Astrocyte of the cerebellum (primary cell): Measurements from ENCODE around the gene OVAAL.

Source experiments
- DNase-seq: peaks from one replicate; pipeline ENCODE4 v3.0.0-alpha.2; 2011; ENCODE audit warnings: low read depth
- H3K4me3 ChIP-seq: 2 replicates; pipeline ENCODE4 v1.5.1; 2011; ENCODE audit warnings: mild to moderate bottlenecking, low read depth, low read length, moderate library complexity
- in situ Hi-C: cut with HindIII; loops from 2 replicates; pipeline ENCODE4 v1.10.0; 2017; ENCODE audit warnings: low sequenced_read_pairs
- TF ChIP-seq, protein P1 (sequence below): IDR thresholded peaks from 2 replicates; pipeline ENCODE4 v1.5.1; 2012; ENCODE audit warnings: low read length, low read depth, moderate library complexity, mild to moderate bottlenecking; ENCODE audit errors: missing control alignments

OVAAL gene

DNA sequence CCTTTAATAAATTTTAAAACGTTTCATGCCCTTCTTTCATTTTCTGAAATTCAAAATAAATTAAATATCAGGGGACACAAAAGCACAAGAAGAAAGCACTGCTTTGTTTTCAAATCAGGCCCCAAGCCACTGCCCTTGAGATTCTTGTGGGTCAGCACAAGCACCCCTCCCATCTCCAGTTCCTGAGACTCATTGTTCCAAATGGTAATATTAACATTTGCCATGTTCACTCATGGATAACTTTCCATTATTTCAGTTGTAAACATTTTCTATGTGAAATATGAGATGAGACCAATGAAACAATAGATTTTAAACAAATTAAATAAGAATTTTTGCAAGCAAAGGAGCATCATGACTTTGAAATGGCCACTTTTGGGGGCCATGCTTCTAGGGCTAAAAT lies 7.7 kb downstream of the OVAAL start:
- in situ Hi-C loops = no loop called here
- TF ChIP-seq, protein P1, sequence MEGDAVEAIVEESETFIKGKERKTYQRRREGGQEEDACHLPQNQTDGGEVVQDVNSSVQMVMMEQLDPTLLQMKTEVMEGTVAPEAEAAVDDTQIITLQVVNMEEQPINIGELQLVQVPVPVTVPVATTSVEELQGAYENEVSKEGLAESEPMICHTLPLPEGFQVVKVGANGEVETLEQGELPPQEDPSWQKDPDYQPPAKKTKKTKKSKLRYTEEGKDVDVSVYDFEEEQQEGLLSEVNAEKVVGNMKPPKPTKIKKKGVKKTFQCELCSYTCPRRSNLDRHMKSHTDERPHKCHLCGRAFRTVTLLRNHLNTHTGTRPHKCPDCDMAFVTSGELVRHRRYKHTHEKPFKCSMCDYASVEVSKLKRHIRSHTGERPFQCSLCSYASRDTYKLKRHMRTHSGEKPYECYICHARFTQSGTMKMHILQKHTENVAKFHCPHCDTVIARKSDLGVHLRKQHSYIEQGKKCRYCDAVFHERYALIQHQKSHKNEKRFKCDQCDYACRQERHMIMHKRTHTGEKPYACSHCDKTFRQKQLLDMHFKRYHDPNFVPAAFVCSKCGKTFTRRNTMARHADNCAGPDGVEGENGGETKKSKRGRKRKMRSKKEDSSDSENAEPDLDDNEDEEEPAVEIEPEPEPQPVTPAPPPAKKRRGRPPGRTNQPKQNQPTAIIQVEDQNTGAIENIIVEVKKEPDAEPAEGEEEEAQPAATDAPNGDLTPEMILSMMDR = no peak

DNA sequence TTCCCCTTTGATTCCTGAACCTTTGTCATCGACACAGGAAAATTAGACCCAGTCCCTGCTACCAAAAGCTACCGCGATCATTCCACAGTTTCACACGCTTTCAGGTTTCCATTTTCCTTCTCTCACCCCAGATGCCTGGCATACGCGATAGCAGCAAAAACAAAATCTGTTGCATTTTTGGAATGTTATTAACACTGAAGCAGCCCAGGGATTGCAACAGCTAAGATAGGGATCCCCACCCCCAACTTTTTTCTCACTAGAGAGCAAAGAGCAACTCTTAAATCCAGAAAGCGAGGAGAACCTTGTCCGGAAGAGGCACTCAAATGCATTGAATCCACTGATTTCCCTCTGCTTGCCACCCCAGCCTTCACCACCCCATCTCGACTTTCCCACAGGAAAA lies 8.9 kb downstream of the OVAAL start:
- in situ Hi-C loops = no loop called here
- H3K4me3 ChIP-seq = no peak overlapping the region
- no peak for DNase-seq

More for the DNA sequence above, 7.7 kb downstream of the OVAAL start:
- DNase-seq = no peak
- no peak overlapping the region for H3K4me3 ChIP-seq

DNA sequence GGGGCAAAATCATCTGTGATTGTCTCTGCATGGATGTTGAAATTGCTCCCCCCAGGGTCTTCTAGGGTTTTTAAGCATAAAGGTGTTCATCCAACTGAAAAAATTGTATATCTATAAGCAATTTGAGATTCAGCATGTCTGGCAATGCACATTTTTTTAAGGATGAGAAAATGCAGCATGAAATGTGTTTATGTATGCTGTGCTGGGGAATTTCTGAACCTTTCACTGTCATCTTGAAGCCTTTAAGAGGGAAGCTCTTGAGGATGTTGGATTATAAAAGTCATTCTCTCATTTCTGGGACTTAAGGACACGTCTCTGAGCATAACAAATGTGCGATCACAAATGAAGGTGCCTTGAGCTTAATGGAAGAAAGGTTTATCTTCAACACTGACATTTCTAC lies 9.4 kb downstream of the OVAAL start:
- H3K4me3 ChIP-seq = no peak overlapping the region
- TF ChIP-seq, protein P1 = no peak
- in situ Hi-C loops = no loop called here
- DNase-seq = no peak

More for the DNA sequence above, 8.9 kb downstream of the OVAAL start:
- TF ChIP-seq, protein P1 = no peak

DNA sequence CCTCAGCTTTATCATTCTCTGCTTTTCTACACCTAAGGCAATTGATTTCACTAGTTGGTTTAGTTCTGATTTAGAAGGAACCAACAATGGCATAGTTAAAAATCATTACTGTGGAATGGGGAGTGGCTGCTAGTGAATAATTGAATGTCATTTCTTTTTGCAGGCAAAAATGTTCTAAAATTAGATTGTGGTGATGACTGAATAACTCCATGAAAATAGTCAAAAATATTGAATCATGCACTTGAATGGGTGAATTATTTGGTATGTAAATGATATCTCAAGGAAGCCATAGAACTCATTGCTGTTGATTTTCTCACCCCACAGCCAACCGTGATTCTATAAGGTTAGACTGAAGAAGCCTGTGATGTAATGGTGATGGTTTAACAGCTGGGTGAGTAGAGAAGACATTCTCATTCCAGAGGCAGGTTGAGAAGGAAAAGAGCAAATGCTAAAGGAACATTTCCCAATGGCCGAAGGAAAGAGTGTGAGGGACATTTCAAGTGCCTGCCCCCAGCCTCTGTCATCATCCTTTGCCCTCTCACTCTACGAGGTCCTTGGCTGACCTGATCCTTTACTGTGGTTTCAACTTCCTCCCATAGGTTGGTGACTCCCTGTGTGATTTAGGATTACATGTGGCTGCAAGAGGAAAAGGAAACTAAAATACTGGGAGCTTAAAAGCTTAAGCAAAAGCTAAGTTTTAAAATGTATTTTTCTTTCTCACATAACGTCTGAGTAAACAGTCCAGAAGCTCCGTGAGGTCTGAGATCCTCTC lies 12.5 kb downstream of the OVAAL start:
- DNase-seq = no peak
- H3K4me3 ChIP-seq = no peak overlapping the region
- in situ Hi-C loops = no loop called here
- TF ChIP-seq, protein P1 = no peak

DNA sequence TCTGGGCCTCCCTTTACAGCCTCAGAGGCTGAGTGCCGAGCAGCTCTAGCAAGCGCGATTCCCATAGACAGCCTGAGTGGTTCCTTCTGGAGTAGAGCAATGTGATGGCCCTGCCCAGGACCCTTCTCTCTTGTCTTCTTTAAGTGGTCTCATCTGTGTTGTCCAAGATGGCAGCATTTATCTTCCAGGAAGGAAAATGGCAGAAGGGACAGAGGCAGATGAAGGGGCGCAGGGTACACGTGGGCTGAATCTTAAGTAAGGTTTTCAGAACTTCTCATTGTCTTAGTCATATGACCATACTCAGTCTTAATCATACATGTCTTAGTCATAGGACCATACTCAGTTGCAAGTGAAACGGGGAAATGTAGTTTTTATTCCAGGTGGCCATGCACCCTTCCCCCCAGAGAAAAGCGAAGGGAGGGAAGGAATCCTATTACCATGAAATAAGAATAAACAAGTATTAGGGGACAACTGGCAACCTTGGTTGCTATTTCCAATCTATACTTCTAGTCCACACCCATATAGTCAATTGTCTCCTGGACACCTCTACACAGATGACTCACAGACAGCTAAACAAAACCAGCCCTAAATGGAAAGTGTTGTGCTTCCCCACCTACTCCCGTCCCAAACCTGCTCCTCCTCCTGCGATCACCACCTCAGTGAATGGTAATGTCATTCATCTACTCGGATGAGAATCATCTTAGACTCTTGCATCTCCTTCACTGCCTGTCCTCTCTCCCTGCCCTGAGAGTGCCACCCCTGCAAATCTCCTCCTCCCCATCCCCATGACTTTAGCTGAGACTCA lies 13.3 kb downstream of the OVAAL start:
- in situ Hi-C loops = no loop called here
- no peak for DNase-seq
- TF ChIP-seq, protein P1 = no peak
- H3K4me3 ChIP-seq = no peak overlapping the region

DNA sequence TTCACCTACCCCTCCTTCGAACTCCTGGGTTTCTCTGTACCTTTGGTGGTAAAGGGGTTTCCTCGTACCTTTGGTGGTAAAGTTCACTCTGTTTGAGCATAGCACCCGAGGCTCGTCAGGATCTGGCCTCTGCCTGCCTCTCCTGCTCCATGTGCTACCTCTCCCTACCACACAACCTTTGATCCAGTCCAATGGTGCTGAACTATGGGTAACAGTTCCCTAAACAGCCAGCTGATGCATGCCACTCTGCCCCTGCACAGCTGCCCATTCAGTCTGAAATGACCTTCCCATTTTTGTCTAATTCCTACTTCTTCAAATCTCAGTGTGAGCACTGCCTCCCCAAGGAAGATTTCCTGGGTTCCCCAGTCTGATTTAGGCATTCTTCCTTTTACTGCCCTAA lies 14.0 kb downstream of the OVAAL start:
- no peak overlapping the region for H3K4me3 ChIP-seq
- in situ Hi-C loops = no loop called here
- DNase-seq = no peak
- TF ChIP-seq, protein P1 = no peak
